Measurements from ENCODE around the gene ARHGAP24. TPM values are rescaled to one million over a fixed set of nuclear protein-coding genes. Genes with fewer than 3 reads are reported as not detected.

Gene ARHGAP24
- total RNA-seq, 4 donors from 2014 or later = 12.1 to 60.8 (median 18.9) TPM

DNA sequence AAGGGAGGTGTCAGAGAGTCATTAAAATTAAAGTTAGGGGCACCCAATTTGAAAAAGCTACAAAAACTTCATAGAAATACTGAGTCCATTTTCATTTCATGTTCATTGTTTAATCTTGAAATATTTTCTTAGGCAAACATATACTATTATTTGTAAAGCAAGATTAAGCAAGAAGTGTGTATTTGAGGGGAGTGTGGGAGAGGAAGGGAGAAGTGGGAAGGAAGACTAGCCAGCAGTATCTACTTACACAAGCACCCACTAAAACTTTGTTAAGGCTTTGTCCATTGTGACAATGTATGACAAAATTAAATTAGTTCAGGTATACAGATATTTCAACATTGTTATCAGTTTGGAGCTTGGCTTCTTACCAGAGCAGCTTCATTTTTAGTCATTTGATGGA is 222.9 kb downstream of the ARHGAP24 start:
- no peaks in the 10 kb centered on the region for H3K27me3 ChIP-seq
- no peaks in the 10 kb centered on the region for H3K36me3 ChIP-seq
- no peaks in the 10 kb centered on the region for H3K4me1 ChIP-seq
- DNase-seq = no peak
- no peaks in the 10 kb centered on the region for H3K9me3 ChIP-seq
- no peak overlapping the region for H3K4me3 ChIP-seq
- intact Hi-C loops (cut with DNase I; ENCODE audit: low total_unique reads) = no loop called here
- TF ChIP-seq, protein P1, sequence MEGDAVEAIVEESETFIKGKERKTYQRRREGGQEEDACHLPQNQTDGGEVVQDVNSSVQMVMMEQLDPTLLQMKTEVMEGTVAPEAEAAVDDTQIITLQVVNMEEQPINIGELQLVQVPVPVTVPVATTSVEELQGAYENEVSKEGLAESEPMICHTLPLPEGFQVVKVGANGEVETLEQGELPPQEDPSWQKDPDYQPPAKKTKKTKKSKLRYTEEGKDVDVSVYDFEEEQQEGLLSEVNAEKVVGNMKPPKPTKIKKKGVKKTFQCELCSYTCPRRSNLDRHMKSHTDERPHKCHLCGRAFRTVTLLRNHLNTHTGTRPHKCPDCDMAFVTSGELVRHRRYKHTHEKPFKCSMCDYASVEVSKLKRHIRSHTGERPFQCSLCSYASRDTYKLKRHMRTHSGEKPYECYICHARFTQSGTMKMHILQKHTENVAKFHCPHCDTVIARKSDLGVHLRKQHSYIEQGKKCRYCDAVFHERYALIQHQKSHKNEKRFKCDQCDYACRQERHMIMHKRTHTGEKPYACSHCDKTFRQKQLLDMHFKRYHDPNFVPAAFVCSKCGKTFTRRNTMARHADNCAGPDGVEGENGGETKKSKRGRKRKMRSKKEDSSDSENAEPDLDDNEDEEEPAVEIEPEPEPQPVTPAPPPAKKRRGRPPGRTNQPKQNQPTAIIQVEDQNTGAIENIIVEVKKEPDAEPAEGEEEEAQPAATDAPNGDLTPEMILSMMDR (IDR thresholded peaks at IDR 0.05) = no peak
- TF ChIP-seq POLR2A (IDR thresholded peaks at IDR 0.05) = no peak
- H3K27ac ChIP-seq = no peak overlapping the region

DNA sequence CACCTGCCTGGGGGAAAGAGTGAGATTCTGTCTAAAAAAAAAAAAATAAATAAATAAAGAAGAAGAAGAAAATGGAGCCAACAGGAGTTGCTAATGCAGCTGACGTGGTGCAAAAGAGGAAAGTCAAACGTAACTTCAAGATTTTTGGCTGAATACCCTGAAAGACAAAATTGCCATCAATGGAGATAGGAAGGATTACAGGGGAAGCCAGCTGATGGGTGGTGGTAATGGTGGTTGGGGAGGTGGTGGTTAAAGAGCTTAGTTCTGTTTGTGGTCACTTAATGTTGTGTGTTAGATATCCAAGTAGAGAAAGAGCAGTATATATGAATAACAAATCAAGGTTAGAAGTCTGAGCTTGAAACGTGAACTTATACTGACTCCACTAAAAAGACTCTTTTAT is 225.4 kb downstream of the ARHGAP24 start:
- H3K27me3 ChIP-seq = no peaks in the 10 kb centered on the region
- H3K9me3 ChIP-seq = no peaks in the 10 kb centered on the region
- no peak overlapping the region for H3K4me3 ChIP-seq
- H3K36me3 ChIP-seq = no peaks in the 10 kb centered on the region
- intact Hi-C loops (cut with DNase I; ENCODE audit: low total_unique reads) = no loop called here
- H3K4me1 ChIP-seq = no peaks in the 10 kb centered on the region
- no peak for DNase-seq
- TF ChIP-seq POLR2A (IDR thresholded peaks at IDR 0.05) = no peak
- TF ChIP-seq, protein P1 (IDR thresholded peaks at IDR 0.05) = no peak
- no peak overlapping the region for H3K27ac ChIP-seq

DNA sequence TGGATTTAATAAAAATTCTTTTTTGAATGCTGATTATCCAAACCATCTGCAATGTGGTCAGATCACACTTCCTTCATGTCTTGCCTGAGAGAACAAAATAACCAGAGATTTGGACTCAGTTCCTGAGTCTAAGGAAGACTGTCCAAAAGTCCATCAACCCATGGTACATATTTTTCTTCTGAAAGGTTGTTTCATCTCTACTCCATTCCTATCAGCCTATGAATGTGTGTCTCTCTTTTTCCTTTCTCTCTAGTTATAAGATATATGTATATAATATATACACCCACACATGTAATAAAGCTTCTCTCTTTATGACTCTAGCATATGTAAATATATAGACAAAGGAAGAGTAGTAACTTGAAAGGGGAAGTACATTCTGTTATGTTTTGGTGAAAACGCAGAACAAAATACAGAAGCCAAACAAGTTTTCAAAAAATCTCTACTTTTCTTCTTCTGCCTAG is 226.9 kb downstream of the ARHGAP24 start:
- Histone ChIP-seq H3K4me3 (no peak overlapping the region), H3K36me3 (no peaks in the 10 kb centered on the region), H3K9me3 (no peaks in the 10 kb centered on the region), H3K4me1 (no peaks in the 10 kb centered on the region), H3K27me3 (no peaks in the 10 kb centered on the region), H3K27ac (no peak overlapping the region)
- intact Hi-C loops (cut with DNase I; ENCODE audit: low total_unique reads) = no loop called here
- TF ChIP-seq POLR2A (IDR thresholded peaks at IDR 0.05) = no peak
- TF ChIP-seq, protein P1 (IDR thresholded peaks at IDR 0.05) = no peak
- no peak for DNase-seq

DNA sequence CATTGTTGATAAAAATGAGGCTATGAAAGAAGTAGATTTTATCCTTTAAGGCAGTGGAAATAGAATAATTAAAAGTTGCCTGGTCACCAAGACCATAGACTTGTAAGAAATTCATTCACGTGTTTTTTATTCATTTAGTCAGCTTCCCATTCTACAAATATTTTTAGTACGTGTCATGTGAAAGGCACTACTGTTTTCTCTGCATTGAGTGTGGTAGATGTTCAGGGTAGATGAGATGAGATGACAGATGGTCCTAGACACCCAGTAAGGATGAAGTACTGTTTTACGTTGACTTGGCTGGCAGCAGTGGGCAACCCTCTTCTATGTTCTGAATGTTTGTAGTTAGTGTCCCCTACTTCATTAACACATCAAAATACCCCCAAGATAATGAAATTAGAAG is 228.1 kb downstream of the ARHGAP24 start:
- intact Hi-C loops (cut with DNase I; ENCODE audit: low total_unique reads) = no loop called here
- Histone ChIP-seq H3K4me3 (no peak overlapping the region), H3K36me3 (no peaks in the 10 kb centered on the region), H3K27me3 (no peaks in the 10 kb centered on the region), H3K27ac (no peak overlapping the region), H3K4me1 (no peaks in the 10 kb centered on the region), H3K9me3 (no peaks in the 10 kb centered on the region)
- no peak for DNase-seq
- TF ChIP-seq, protein P1 (IDR thresholded peaks at IDR 0.05) = no peak
- TF ChIP-seq POLR2A (IDR thresholded peaks at IDR 0.05) = no peak

DNA sequence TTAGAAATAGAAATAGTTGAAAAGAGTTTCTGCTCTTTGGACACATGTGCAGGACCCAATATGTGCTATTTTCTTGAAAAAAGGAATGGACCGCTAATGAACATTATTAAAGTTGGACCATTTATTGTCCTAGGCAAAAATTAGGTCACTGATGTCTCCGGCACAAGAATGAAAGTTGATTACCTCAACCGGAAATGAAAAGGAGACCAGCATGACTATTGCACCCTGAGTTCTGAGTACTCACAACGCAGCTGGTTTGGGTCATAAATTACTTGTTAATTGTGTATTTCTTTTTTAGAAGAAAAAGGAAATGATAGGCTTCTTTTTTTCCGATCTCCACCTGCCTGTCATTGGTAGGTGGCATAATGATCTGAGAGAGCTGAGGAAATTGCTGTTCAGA is 232.7 kb downstream of the ARHGAP24 start:
- intact Hi-C loops (cut with DNase I; ENCODE audit: low total_unique reads) = no loop called here
- TF ChIP-seq, protein P1 (IDR thresholded peaks at IDR 0.05) = no peak
- TF ChIP-seq POLR2A (IDR thresholded peaks at IDR 0.05) = no peak
- H3K4me1 ChIP-seq = no peaks in the 10 kb centered on the region
- H3K4me3 ChIP-seq = no peak overlapping the region
- H3K27ac ChIP-seq = peak overlapping the region in 1 of 2 donors; percentile 8
- DNase-seq = no peak
- H3K36me3 ChIP-seq = no peaks in the 10 kb centered on the region
- H3K9me3 ChIP-seq = no peaks in the 10 kb centered on the region
- H3K27me3 ChIP-seq = no peaks in the 10 kb centered on the region
